ENCODE measurements around the gene ATL1.
"Not testable (repeated sequence)": the region's sequence is repeated elsewhere in the genome, so short reads cannot be mapped to it uniquely, and the experiment has no call there.

ATL1 gene

GRCh38 chr14:50647753-50648152, 87.8 kb downstream of the ATL1 start:
- in situ Hi-C loops (cut with MboI; ENCODE audit: low sequenced_read_pairs) = no loop called here

GRCh38 chr14:50649691-50650090, 89.7 kb downstream of the ATL1 start:
- in situ Hi-C loops (cut with MboI; ENCODE audit: low sequenced_read_pairs) = no loop called here

- in situ Hi-C loops (cut with MboI; ENCODE audit: low sequenced_read_pairs) = no loop called here
These were observed 96.8 kb downstream of the ATL1 start for GRCh38 chr14:50656776-50657175.

GRCh38 chr14:50657753-50658152, 97.8 kb downstream of the ATL1 start:
- in situ Hi-C loops (cut with MboI; ENCODE audit: low sequenced_read_pairs) = no loop called here

- in situ Hi-C loops (cut with MboI; ENCODE audit: low sequenced_read_pairs) = no loop called here
These were observed 98.3 kb downstream of the ATL1 start for GRCh38 chr14:50658203-50658602.

GRCh38 chr14:50659327-50659974, 99.5 kb downstream of the ATL1 start:
- in situ Hi-C loops (cut with MboI; ENCODE audit: low sequenced_read_pairs) = no loop called here

- in situ Hi-C loops (cut with MboI; ENCODE audit: low sequenced_read_pairs) = not testable (repeated sequence)
These were observed 104.6 kb downstream of the ATL1 start for GRCh38 chr14:50664579-50664978.

- in situ Hi-C loops (cut with MboI; ENCODE audit: low sequenced_read_pairs) = not testable (repeated sequence)
These were observed 105.4 kb downstream of the ATL1 start for GRCh38 chr14:50665300-50665699.

GRCh38 chr14:50666772-50667683, 107.1 kb downstream of the ATL1 start:
- in situ Hi-C loops (cut with MboI; ENCODE audit: low sequenced_read_pairs) = no loop called here

- in situ Hi-C loops (cut with MboI; ENCODE audit: low sequenced_read_pairs) = no loop called here
These were observed 107.7 kb downstream of the ATL1 start for GRCh38 chr14:50667684-50667995.

GRCh38 chr14:50667996-50668825, 108.3 kb downstream of the ATL1 start, which contains the start of gene SAV1:
Gene SAV1, minus strand, starts transcription at chr14:50668306. Its CDS starts 339 bp downstream, at chr14:50667967.
- in situ Hi-C loops (cut with MboI; ENCODE audit: low sequenced_read_pairs) = no loop called here

- in situ Hi-C loops (cut with MboI; ENCODE audit: low sequenced_read_pairs) = no loop called here
These were observed 108.8 kb downstream of the ATL1 start for GRCh38 chr14:50668826-50669143.

GRCh38 chr14:50669441-50669986, 109.6 kb downstream of the ATL1 start:
- in situ Hi-C loops (cut with MboI; ENCODE audit: low sequenced_read_pairs) = no loop called here

- in situ Hi-C loops (cut with MboI; ENCODE audit: low sequenced_read_pairs) = no loop called here
These were observed 110.4 kb downstream of the ATL1 start for GRCh38 chr14:50670196-50670865.

- in situ Hi-C loops (cut with MboI; ENCODE audit: low sequenced_read_pairs) = no loop called here
These were observed 110.9 kb downstream of the ATL1 start for GRCh38 chr14:50670866-50671256.

GRCh38 chr14:50675597-50675996, 115.7 kb downstream of the ATL1 start:
- in situ Hi-C loops (cut with MboI; ENCODE audit: low sequenced_read_pairs) = no loop called here

GRCh38 chr14:50676814-50677516, 117.0 kb downstream of the ATL1 start:
- in situ Hi-C loops (cut with MboI; ENCODE audit: low sequenced_read_pairs) = no loop called here

GRCh38 chr14:50677527-50678063, 117.7 kb downstream of the ATL1 start:
- in situ Hi-C loops (cut with MboI; ENCODE audit: low sequenced_read_pairs) = no loop called here

- in situ Hi-C loops (cut with MboI; ENCODE audit: low sequenced_read_pairs) = no loop called here
These were observed 118.2 kb downstream of the ATL1 start for GRCh38 chr14:50678163-50678562.

GRCh38 chr14:50679674-50680073, 119.7 kb downstream of the ATL1 start:
- in situ Hi-C loops (cut with MboI; ENCODE audit: low sequenced_read_pairs) = no loop called here

Data from hTERT RPE-1 (cell line).